CD14-positive monocyte (primary cell): Measurements from ENCODE around the gene ACBD7. TPM values are rescaled to one million over a fixed set of nuclear protein-coding genes. Genes with fewer than 3 reads are reported as not detected.

Experiments
- DNase-seq, 3 donors: peaks; one replicate each; pipeline ENCODE4 v3.0.0-alpha.2; 2011 to 2022
- H2AFZ ChIP-seq: 2 replicates; pipeline ENCODE4 v1.6.0; 2012; ENCODE audit warnings: mild to moderate bottlenecking, low read depth, low read length, inconsistent platforms; ENCODE audit not compliant: insufficient read depth, poor library complexity, severe bottlenecking
- H3K27ac ChIP-seq, 2 donors: 1 replicate in 1 of 2; 2 replicates in 1 of 2; pipeline ENCODE4 v1.5.1; 2012 to 2013; ENCODE audit warnings: low read length in 2 of 2, control low read depth in 1 of 2, inconsistent platforms in 1 of 2, low read depth in 1 of 2, mild to moderate bottlenecking in 1 of 2
- H3K27me3 ChIP-seq, 2 donors: one replicate each; pipeline versions ENCODE4 v1.6.0 to v1.6.1; 2011 to 2013; ENCODE audit warnings: low read length in 2 of 2; ENCODE audit not compliant: control insufficient read depth in 2 of 2, insufficient read depth in 2 of 2
- H3K36me3 ChIP-seq, 2 donors: replicated peaks in 1 of 2; 1 replicate in 1 of 2; 2 replicates in 1 of 2; pipeline versions ENCODE4 v1.5.1 to v1.6.1; 2012 to 2013; ENCODE audit warnings: low read length in 2 of 2, control low read depth in 1 of 2, inconsistent platforms in 1 of 2, mild to moderate bottlenecking in 1 of 2; ENCODE audit not compliant: insufficient read depth in 2 of 2, control insufficient read depth in 1 of 2
- H3K4me1 ChIP-seq, 2 donors: 1 replicate in 1 of 2; 2 replicates in 1 of 2; pipeline versions ENCODE4 v1.5.1 to v1.6.1; 2012 to 2013; ENCODE audit warnings: low read length in 2 of 2, control low read depth in 1 of 2, inconsistent platforms in 1 of 2, mild to moderate bottlenecking in 1 of 2, moderate library complexity in 1 of 2; ENCODE audit not compliant: insufficient read depth in 2 of 2, control insufficient read depth in 1 of 2
- H3K4me2 ChIP-seq: replicated peaks from 2 replicates; pipeline ENCODE3; 2012; ENCODE audit warnings: low read length, moderate library complexity, mild to moderate bottlenecking; ENCODE audit not compliant: poor library complexity, severe bottlenecking; ENCODE audit errors: extremely low read depth
- H3K4me3 ChIP-seq, 3 experiments: fragments of 200-600 bp in 1 of 3; sonication (generic) in 1 of 3; replicated peaks in 1 of 3; 1 replicate in 2 of 3; 2 replicates in 1 of 3; pipeline ENCODE4 v1.5.1; 2011 to 2013; ENCODE audit warnings: low read length in 3 of 3, mild to moderate bottlenecking in 3 of 3, control low read depth in 2 of 3, low read depth in 2 of 3, inconsistent platforms in 1 of 3, moderate library complexity in 1 of 3
- H3K79me2 ChIP-seq: 2 replicates; pipeline ENCODE4 v1.6.0; 2012; ENCODE audit warnings: mild to moderate bottlenecking, control low read depth, inconsistent platforms, low read length, moderate library complexity; ENCODE audit not compliant: insufficient read depth
- H3K9ac ChIP-seq: 2 replicates; pipeline ENCODE4 v1.6.0; 2017; ENCODE audit warnings: low read length, mild to moderate bottlenecking; ENCODE audit not compliant: insufficient read depth, poor library complexity, severe bottlenecking
- H3K9me3 ChIP-seq, 2 donors: replicated peaks in 1 of 2; 1 replicate in 1 of 2; 2 replicates in 1 of 2; pipeline versions ENCODE4 v1.5.1 to v1.6.1; 2012 to 2013; ENCODE audit warnings: low read length in 2 of 2, control low read depth in 1 of 2; ENCODE audit not compliant: control insufficient read depth in 1 of 2, insufficient read depth in 1 of 2
- H4K20me1 ChIP-seq: 2 replicates; pipeline ENCODE4 v1.6.0; 2012; ENCODE audit warnings: mild to moderate bottlenecking, low read length, control low read depth, moderate library complexity; ENCODE audit not compliant: insufficient read depth
- H3K27ac Mint-ChIP-seq, 7 donors: one replicate each; pipeline ENCODE4 v1.8.0; 2020; ENCODE audit warnings: mild to moderate bottlenecking in 7 of 7, mixed read lengths in 7 of 7, moderate library complexity in 6 of 7, inconsistent platforms in 2 of 7
- H3K27me3 Mint-ChIP-seq, 3 donors: one replicate each; pipeline ENCODE4 v1.8.0; 2021 to 2022; ENCODE audit warnings: low read depth in 3 of 3, mild to moderate bottlenecking in 3 of 3, mixed read lengths in 3 of 3, moderate library complexity in 3 of 3, inconsistent platforms in 1 of 3
- H3K36me3 Mint-ChIP-seq, 2 donors: one replicate each; pipeline ENCODE4 v1.8.0; 2020; ENCODE audit warnings: mixed read lengths in 2 of 2, inconsistent platforms in 1 of 2, mild to moderate bottlenecking in 1 of 2
- H3K4me1 Mint-ChIP-seq: one replicate; pipeline ENCODE4 v1.8.0; 2020; ENCODE audit warnings: mild to moderate bottlenecking, mixed read lengths
- H3K4me3 Mint-ChIP-seq, 2 donors: one replicate each; pipeline ENCODE4 v1.8.0; 2020; ENCODE audit warnings: mild to moderate bottlenecking in 2 of 2, mixed read lengths in 2 of 2, moderate library complexity in 1 of 2
- H3K9me3 Mint-ChIP-seq, 7 donors: one replicate each; pipeline ENCODE4 v1.8.0; 2020 to 2022; ENCODE audit warnings: mixed read lengths in 7 of 7, mild to moderate bottlenecking in 6 of 7, moderate library complexity in 6 of 7, inconsistent platforms in 2 of 7
- CTCF ChIP-seq: fragments of 200-600 bp; IDR thresholded peaks from one replicate; pipeline ENCODE4 v1.8.0; 2022; ENCODE audit warnings: antibody characterized with exemption, mild to moderate bottlenecking
- WGBS: methylation state at CpG from one replicate; pipeline ENCODE4 v1.1.5; 2013; ENCODE audit warnings: missing lambda C conversion rate; ENCODE audit not compliant: insufficient coverage; 5-methylcytosine and 5-hydroxymethylcytosine counted together
- intact Hi-C, 2 donors: fragments of 100-400 bp; cut with micrococcal nuclease; formaldehyde crosslinking; loops; one replicate each; pipeline versions ENCODE4 v1.15.0 to v1.15.1; 2023
- polyA plus RNA-seq, 3 donors: library from polyadenylated mRNA; depleted of rRNA in 1 of 3; unstranded in 2 of 3; stranded (reverse) in 1 of 3; fragments of 300-500 nt in 2 of 3; fragments of >200 nt in 1 of 3; fragmentation: Illumina TruSeq in 2 of 3; gene quantifications; 1 replicate in 2 of 3; 2 replicates in 1 of 3; pipeline ENCODE4 v1.2.3, GENCODE V29; 2012 to 2021

Gene ACBD7
- polyA plus RNA-seq, 3 donors: 0.11 TPM; not detected in 2

GRCh38 chr10:15049533-15049932, 39.0 kb downstream of the ACBD7 start:
- Histone ChIP-seq H3K4me3 (no peak overlapping the region), H2AFZ (no peak overlapping the region), H3K4me1 (peaks cover 0 to 10% of the 10 kb centered on the region in 2 donors), H3K9me3 (no peaks in the 10 kb centered on the region), H3K27me3 (no peaks in the 10 kb centered on the region), H3K9ac (no peak overlapping the region), H3K36me3 (no peaks in the 10 kb centered on the region), H3K4me2 (no peak overlapping the region), H4K20me1 (no peaks in the 10 kb centered on the region), H3K27ac (no peak overlapping the region), H3K79me2 (no peaks in the 10 kb centered on the region)
- peaks cover under 1 to 14% (median 1%) of the 10 kb centered on the region in 3 donors for H3K27me3 Mint-ChIP-seq
- intact Hi-C loops: no loop called here
- no peak overlapping the region for H3K27ac Mint-ChIP-seq
- H3K4me3 Mint-ChIP-seq: no peak overlapping the region
- no peaks in the 10 kb centered on the region for H3K36me3 Mint-ChIP-seq
- no peak for DNase-seq
- peaks cover 0 to 2% (median 0%) of the 10 kb centered on the region in 7 donors for H3K9me3 Mint-ChIP-seq
- no peaks in the 10 kb centered on the region for H3K4me1 Mint-ChIP-seq
- TF ChIP-seq CTCF: no peak

- H3K9ac ChIP-seq: no peak overlapping the region
- no peaks in the 10 kb centered on the region for H3K36me3 ChIP-seq
- peaks cover 3 to 20% (median 18%) of the 10 kb centered on the region in 7 donors for H3K9me3 Mint-ChIP-seq
- no peak overlapping the region for H2AFZ ChIP-seq
- no peaks in the 10 kb centered on the region for H4K20me1 ChIP-seq
- H3K4me3 Mint-ChIP-seq: no peak overlapping the region
- H3K27ac ChIP-seq: no peak overlapping the region
- H3K4me2 ChIP-seq: no peak overlapping the region
- H3K27ac Mint-ChIP-seq: no peak overlapping the region
- peaks cover 9 to 16% of the 10 kb centered on the region in 2 donors for H3K4me1 ChIP-seq
- no peak for DNase-seq
- no peaks in the 10 kb centered on the region for H3K79me2 ChIP-seq
- intact Hi-C loops: no loop called here
- H3K9me3 ChIP-seq: peaks cover 14 to 15% of the 10 kb centered on the region in 2 donors
- no peaks in the 10 kb centered on the region for H3K36me3 Mint-ChIP-seq
- peaks cover 0 to 10% (median 2%) of the 10 kb centered on the region in 3 donors for H3K27me3 Mint-ChIP-seq
- peaks cover 4% of the 10 kb centered on the region for H3K4me1 Mint-ChIP-seq
- whole genome bisulfite sequencing: no CpG with 5 or more reads among the region's 5 CpGs
- no peak overlapping the region for H3K4me3 ChIP-seq
- no peak for TF ChIP-seq CTCF
- no peaks in the 10 kb centered on the region for H3K27me3 ChIP-seq
These were observed 42.0 kb downstream of the ACBD7 start for GRCh38 chr10:15046626-15047025.
